Activated CD8-positive, alpha-beta memory T cell treated with anti-CD3 and anti-CD28 coated beads, Interleukin-2, amount 50 U/mL, for 4 hours (primary cell): ENCODE results near the gene TEX30.
A peak's percentile ranks its signal among the peaks of the same experiment; 100 is the strongest.
"Not testable (repeated sequence)": the region's sequence is repeated elsewhere in the genome, so short reads cannot be mapped to it uniquely, and the experiment has no call there.

Experiments used
- DNase-seq: peaks from one replicate; pipeline ENCODE4 v3.0.0-alpha.2; 2020

TEX30 gene

DNA sequence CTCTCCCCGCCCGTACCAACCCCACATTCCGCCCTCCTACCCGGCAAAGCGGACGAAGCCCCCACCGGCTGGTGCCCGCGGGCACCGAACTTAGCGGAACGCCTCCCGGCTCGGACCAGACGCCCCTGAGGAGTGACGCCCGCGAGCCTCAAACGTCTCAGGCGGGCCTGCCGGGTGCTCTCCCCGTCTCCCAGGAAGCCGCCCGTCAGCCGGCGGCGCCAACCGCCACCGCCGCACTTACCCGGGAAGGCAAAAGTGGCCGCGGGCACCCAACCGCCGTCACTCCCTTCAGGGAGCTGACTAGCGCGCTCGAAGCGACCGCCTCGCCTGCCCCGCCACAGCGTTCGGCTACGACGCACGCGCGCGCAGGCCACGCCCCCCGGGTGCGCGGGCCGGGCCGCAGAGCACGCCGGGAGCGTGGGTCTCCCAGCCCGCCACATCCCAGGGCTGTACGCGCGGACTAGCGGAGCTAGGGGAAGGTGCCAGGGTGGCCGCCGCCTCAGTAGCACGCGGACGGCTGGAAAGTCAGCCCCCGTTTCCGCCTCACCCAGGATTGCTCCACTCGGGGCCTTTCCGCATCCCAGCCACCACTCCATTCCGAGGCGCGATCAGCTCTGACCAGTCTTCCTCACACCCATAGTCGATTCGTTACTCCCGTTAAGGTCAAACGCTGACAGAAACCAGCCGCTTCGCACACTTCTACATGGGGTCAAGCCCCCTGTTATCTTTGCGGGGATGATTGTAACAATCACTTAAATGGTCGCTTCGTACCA lies at the start of gene TEX30:
TSS of gene TEX30 (minus strand) at position 346 of the 773 bp plus-strand sequence. CDS start 3,760 bp downstream, outside the sequence.
- DNase-seq: peak; percentile 88

DNA sequence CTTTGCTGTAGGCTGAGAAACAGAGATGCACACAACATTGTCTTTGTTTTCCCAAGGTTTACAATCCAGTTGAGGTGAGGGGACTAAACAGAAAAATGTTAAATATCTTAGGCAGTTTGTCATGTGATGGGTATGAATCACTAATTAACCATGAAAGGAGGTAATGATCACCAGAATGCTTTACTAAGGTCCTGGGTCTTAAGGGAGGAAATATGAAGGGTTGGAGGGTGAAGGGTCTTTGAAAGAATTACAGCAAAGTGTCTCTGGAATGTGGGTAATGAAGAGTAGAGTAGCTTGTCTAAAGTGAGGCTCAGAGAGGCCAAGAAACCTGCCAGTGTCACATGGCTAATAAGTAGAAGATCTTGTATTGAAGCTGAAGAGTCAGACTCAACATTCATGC lies 44.3 kb upstream of the TEX30 start:
- no peak for DNase-seq

DNA sequence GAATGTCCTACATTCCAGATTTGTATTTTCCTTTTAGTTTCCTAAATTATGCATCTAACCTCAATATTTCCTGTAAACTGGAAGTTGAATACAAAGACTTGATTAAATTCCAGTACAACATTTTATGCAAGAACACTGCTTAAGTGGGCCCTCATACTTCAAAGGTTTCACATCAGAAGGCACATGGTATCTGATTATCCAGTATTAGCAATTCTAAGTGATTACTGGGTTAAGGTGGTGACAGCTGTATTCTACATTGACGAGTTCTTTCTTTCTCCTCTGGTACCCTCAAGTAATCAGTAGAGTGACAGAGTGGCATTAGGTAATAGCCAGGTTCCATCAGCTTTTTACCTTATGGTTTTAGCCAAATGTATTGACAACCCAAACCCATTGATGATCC lies 43.7 kb upstream of the TEX30 start:
- DNase-seq: no peak

DNA sequence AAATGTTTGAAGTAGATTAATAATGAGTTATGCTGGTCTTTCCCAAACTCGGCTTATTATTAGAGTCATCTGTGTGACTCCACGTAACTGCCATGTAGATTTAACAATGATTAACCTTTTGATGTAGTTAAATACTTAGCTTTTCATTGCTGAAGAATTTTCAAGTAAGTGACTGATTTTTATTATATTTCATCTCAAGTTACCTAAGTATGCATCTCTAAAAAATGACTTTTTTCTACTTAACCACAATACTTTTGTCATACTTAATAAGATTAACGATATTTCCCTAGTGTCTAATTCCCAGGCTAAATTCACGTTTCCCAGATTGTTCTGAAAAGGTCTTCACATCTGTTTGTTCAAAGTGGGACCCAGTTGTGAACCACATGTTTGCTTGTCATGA lies 43.1 kb upstream of the TEX30 start:
- DNase-seq: no peak

DNA sequence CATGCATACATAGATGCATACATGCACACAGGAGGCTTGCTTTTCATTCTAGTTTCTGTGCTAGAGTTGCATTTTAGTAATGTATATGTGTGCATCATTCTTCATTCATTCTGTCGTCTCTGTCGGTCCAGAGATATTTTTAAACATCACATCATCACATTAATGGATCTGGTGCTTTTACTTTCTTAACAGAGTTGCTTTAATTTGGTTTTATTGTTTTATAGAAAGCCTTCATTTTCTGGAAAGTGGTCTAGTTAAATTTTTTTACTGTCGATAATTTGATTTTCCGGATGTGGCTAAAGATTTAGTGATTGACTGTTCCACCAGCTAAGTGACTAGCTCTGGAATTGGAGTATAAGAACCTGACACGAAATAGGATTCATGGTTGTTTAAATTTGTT lies 42.2 kb upstream of the TEX30 start:
- no peak for DNase-seq

DNA sequence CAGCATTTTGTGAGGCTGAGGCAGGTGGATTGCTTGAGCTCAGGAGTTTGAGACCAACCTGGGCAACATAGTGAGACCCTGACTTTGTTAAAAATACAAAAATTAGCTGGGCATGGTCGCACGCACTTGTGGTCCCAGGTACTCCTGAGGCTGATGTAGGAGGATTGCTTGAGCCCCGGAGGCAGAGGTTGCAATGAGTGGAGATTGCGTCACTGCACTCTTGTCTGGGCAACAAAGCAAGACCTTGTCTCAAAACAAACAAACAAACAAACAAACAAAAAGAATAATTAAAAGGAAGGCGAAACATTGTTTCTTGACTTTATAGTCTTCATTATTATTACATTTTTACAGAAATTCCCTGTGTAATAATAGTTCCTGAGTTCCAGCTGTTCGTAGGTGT lies 41.2 kb upstream of the TEX30 start:
- DNase-seq: no peak

DNA sequence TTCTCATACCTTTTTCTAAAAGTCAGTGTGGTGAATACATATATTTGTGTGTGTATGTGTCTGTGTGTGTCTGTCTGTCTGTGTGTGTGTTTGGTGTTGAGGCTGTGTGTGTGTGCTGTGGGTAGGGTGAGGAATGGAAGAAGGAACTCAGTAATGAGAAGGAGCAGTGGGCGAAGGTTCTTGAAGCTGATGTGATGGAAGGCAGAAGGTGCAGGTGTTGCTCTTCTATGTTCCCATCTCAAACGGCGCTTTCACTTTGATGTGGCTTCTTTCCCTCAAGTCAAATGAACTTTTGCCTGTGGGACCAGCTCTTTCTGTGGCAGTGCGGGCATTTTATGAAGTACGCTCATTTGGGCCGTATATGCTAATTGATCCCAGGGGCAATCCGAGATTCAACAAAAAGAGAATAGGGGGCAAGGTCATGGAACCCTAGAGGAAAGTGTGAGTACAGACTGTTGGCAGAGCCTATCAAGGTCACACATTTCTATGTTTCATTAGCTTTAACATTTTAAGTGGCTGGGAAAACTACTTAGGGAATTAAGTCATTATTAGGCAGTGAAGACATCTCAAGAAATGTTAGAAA lies 40.5 kb upstream of the TEX30 start:
- DNase-seq: no peak

DNA sequence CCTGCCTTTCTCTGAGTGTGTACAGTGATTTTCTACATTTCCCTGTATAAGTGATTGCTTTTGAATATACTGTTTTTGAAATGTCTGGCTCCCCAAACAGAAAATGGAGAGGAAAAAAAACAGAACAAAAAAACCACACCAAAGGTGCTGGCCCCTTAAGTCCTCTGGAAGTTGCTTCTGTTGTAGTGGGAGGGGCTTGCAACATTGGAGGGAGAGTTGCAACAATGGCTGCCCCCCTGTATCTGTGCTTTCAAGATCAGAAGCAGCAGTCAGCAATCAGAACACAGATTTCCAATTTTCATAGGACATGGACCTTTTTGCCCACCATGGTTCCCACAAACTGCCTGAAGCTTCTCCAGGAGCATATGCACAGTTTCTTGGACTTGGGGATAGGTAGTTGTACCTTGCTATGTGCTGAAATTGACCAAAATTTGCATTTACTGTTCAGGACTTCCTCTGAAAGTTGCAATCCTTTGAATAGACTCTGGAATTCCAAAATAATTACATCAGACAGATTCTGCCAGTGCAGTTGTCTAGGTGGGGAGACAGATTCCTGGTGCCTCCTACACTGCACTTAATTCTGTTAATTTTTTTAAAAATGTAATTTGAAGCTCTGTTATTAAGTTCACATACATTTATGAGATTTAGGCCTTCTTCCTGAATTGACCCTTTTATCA lies 39.2 kb upstream of the TEX30 start:
- DNase-seq: no peak

DNA sequence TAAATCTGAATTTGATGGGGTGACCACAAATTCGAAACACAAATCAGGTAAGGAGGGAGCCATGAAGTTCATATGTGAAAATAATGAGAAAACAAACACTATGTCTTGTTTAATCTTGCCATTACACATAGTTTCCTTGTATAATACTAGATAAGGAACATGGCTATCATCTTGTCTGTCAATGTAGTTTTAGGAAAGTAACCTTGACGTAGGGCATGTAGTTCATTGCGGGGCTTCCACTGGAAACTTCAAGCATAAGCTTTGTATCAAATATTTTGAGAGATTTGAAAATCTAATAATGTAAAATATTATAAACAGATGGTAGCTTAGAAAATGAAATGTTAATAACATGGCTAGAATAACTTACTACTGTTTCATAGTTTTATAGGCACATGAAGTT lies 34.1 kb upstream of the TEX30 start:
- DNase-seq: no peak

DNA sequence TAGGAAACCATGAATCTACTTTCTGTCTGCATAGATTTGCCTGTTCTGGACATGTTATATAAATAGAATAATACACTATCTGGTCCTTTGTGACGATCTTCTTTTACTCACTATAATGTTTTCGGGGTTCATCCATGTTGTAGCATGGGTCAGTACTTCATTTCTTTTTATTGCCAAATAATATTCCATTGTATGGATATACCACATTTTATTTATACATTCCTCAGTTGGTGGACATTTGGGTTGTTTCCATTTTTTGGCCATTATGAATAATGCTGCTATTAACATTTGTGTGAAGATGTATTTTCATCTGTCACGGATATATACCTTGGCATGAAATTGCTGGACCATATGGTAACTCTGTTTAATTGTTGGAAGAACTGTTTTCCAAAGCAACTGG lies 32.1 kb upstream of the TEX30 start:
- DNase-seq: no peak

DNA sequence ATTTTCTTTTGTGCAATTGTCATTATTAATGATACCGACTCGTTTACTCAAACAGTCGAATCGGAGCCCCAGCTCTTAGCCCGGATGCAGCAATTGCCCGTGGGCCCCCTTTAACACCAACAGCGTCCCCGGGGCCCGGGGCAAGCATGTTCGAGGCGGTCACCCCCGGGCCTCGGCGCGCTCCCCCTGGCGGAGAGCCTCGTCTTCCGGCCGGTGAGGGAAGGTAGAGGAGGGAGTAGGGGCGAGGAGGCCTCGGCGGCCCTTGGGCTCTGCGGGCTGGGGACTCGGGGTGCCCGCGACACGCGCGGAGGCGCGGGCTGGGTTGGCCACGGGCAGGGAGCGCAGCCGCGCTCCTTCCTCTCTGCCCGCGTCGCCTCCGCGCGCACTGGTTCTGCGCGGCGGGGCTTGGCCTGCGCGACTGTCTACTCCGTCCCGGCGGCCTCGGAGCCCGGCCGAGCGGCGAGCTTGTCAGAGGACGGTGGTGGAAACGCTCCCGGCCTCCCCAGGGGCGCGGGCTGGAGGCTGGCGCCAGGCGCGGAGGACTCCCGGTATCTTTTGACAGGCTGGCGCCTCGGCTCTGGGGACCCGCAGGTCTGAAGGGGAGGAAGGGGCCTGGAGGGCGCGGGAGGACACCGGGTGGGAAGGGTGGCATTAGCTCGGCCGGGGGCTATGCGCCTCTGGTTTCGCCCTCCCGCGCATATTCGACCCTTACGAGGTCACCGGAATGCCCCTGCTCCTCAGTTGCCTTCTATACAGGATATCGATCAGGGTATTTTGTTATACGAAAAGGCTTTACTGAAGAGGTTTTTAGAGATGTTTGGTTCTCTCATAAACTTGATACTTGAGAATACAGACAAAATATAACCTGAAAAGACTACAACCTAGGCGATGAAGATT lies 26.8 kb upstream of the TEX30 start:
- DNase-seq: peak; percentile 85

DNA sequence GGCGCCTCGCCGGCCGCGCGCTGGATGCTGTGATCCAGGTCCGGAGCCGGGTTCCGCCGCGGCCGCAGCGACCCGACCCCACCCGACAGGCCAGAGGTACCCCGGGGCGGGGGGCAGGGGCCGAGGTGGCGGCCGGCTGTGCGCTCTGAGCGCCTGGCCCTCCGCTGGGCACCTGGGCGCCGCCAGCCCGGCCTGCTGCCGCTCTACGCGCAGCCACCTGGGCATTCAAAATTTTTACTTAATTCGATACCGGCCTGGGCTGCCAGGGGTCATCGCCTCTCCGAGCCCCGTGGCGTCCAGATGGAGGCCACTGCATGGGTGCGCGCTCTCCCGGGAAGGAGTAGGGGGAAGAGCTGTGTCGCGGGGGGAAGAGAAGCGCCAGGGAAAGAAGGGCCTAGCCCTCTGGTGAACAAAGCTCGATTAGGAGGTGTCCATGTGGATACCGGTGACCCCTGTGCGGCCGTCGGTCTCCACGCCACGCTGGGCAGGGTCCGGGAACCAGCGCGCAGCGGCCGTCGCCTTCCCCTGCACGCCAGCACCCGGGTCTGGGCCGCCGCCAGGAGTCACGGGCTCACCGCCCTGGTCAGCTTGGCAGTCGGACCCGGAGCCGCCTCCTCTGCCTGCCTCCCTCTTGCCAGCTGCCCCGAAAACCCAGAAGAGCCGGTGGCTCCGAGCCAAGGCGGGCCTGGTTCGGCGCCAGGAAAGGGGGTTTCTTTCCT lies 26.0 kb upstream of the TEX30 start:
- peak; percentile 18 for DNase-seq

DNA sequence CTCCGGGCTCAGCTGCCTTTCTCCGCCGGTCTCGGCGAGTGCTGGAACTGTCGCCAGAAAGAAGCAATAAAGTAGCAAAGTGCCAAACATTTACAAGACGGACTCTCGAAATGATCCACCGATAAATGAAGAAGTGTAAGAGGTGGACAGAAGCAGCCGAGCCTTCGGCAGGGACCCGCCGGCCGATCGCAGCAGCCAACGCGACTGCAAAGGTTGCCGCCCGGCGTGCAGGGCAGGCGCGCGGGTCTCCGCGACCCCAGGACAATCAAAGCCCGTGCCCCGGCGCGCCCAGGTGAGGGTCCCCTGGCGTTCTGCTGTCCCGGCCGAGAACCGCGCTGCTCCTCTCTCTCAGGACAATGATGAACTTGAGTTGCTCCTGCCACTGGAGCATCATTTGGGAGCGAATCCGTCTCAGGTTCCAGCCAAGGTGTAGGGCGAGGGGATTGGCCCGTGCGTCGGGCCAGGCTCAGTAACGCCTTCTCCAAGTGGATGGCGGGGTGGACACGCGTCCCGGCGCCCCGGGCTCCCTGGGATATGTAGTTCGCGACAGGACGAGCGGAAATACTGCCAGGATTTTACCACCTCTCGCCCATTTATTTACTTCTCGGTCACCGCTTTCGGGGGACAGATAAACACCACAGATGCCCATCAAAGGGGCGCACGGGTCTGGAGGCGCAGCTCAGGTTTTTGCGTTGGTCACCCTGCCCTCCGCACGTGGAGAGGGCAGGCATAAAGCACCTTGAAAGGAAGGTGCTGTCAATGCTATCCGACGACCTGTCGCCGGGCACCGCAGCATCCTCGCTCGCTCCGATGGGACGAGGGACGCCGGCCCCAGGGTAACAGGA lies 25.2 kb upstream of the TEX30 start, which contains the start of the genes BIVM and POGLUT2:
TSS of gene BIVM (plus strand) at position 539 of the 845 bp plus-strand sequence. CDS start 8,149 bp downstream, outside the sequence.
TSS of gene POGLUT2 (minus strand) at position 396 of the 845 bp plus-strand sequence. CDS start at position 90, 306 bp downstream.
- DNase-seq: peak; percentile 67

DNA sequence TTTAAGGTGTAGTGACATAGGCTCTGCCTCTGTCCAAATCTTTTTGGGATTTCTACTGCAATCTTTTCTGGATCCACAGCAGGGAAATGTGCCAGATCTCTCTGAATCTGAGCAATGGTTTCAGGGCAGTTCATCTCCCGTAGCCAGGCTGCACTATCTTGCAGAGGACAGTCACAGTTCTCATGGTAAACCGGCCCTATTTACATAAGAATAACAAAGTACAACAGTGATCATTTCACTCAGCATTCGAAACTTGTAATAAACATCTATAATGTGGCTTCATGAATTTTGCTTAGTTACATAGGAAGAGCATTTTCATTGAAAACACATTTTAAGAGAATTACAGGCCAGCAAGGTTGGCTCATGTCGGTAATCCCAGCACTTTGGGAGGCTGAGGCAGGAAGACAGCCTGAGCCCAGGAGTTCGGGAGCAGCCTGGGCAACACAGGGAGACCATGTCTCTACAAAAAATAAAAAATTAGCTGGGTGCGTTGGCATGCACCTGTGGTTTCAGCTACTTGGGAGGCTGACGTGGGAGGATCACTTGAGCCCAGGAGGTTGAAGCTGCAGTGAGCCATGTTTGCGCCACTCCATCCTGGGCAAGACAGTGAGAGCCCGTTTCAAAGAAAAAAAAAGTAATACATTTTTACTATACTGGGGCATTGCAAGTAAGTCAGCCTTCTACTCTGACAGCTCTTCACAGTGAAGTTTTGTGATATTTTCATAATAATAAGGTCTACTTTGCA lies 20.2 kb upstream of the TEX30 start:
- DNase-seq: no peak

DNA sequence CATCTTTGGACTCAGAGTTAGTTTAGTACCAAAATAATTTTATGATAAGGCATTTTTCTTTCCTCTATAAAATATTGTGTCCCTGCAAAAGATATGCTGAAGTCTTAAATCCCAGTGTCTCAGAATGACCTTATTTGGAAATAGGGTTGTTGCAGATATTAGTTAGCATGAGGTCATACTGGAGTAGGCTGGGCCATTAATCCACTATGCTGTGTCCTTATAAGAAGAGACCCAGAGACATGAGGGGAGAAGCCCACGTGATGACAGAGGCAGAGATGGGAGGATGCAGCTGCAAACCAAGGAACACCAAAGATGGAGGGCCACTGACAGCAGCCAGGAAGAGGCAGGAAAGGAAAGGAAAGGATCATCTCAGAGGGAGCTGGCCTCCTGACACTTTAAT lies 18.8 kb upstream of the TEX30 start:
- no peak for DNase-seq

DNA sequence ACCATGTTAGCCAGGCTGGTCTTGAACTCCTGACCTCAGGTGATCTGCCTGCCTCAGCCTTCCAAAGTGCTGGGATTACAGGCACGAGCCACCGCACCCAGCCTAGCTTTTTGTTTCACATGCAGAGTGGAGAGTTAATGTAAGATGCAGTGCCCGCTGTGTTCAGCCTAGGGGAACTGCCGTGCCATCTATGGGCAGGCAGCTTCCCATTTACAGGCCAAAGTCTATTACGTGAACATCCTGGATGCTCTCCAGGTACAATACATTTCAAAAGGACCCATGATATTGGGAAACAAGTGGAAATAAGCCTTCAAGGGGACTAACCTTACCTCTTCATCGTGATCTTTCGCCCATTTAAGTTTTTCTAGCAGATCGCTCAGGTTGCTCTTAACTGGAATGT lies 15.1 kb upstream of the TEX30 start:
- DNase-seq: no peak

DNA sequence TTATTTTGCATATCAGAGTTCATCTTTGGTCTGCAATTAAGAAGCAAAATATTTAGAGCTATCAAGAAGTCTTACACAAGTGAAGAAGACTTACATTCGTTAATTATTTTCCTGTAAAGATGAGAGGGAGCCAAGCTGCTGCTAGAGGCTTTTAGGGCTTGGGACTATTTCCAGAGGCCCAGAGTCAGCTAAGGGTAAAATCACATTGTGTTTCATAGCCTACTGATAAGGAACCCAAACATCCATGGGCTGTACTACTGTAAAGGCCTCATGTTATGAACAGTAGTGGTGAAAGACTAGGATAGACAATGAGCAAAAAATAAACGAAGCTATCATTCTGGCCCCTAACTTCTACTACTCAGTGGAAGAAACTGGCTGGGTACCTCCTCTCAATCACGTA lies 10.9 kb upstream of the TEX30 start:
- DNase-seq: no peak

DNA sequence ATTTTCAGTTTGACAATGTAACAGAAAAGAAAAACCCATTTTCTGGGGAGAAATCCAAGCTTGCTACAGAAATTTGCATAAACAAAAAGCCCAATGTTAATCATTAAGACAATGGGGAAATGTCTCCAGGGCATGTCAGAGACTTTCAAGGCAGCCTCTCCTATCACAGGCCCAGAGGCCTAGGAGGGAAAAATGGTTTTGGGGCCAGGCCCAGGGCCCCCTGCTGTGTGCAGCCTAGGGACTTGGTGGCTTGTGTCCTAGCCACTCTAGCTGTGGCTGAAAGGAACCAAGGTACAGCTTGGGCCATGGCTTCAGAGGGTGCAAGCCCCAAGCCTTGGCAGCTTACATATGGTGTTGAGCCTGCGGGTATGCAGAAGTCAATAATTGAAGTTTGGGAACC lies 8.0 kb upstream of the TEX30 start:
- DNase-seq: no peak

DNA sequence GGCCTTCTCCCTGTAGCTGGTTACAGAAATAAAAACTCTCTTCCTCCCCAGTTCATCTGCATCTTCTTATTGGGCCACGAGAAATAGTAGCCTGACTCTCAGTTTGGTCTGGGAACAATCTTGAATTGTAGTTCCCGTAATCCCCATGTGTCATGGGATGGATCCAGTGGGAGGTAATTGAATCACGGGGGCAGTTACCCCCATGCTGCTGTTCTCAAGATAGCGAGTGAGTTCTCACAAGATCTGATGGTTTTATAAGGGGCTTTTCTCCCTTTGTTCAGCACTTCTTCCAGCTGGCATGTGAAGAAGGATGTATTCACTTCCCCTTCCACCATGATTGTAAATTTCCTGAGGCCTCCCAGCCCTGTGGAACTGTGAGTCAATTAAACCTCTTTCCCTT lies 7.1 kb upstream of the TEX30 start:
- not testable (repeated sequence) for DNase-seq

DNA sequence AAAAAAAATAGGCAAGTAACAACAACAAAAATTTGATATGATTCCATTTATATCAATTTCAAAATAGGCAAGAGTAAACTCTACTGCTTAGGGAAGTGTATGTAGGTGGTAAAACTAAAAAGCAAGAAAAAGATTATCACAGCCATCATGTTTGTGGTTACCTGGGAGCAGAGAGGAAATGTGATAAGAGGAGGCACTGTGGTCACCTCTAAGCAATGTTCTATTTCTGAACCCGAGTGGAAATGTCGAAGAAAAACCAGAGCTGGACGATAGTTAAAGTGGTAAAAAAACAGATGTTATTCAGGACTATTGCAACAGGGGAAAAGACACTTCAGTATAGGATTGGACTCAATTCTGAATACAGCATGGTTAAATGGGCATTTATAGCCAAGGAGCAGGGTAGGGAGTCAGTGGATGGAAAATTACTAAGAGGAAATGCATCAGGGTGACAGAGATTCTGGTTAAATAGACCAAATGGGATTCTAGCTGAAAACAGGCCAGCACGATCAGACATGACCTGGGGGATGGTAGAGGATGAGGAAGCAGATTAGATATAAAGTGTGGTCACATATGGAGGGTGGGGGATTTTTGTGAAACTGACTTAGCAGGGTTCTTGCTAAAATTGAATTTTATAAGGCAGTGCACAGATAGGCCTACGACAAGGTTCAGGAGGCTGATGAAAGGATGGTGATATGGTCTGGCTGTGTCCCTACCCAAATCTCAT lies 6.0 kb upstream of the TEX30 start:
- no peak for DNase-seq
